Osteocyte (in vitro differentiated cells): ENCODE data around the gene PEX11G. TPM values are rescaled to one million over a fixed set of nuclear protein-coding genes. Genes with fewer than 3 reads are reported as not detected.
"Not testable (repeated sequence)": the region's sequence is repeated elsewhere in the genome, so short reads cannot be mapped to it uniquely, and the experiment has no call there.

Experiments
- DNase-seq: peaks from one replicate; pipeline ENCODE4 v3.0.0; 2021; ENCODE audit warnings: mixed read lengths; ENCODE audit not compliant: unreplicated experiment; ENCODE audit errors: extremely low spot score
- H3K27ac Mint-ChIP-seq: one replicate; pipeline ENCODE4 v1.8.0; 2021; ENCODE audit warnings: mild to moderate bottlenecking, mixed read lengths; ENCODE audit not compliant: unreplicated experiment
- H3K27me3 Mint-ChIP-seq: one replicate; pipeline ENCODE4 v1.8.0; 2021; ENCODE audit warnings: mixed read lengths; ENCODE audit not compliant: unreplicated experiment
- H3K36me3 Mint-ChIP-seq: one replicate; pipeline ENCODE4 v1.8.0; 2021; ENCODE audit warnings: mixed read lengths; ENCODE audit not compliant: unreplicated experiment
- H3K4me1 Mint-ChIP-seq: one replicate; pipeline ENCODE4 v1.8.0; 2021; ENCODE audit warnings: mixed read lengths; ENCODE audit not compliant: unreplicated experiment
- H3K4me3 Mint-ChIP-seq: one replicate; pipeline ENCODE4 v1.8.0; 2021; ENCODE audit warnings: mild to moderate bottlenecking, moderate library complexity, mixed read lengths; ENCODE audit not compliant: unreplicated experiment
- H3K9me3 Mint-ChIP-seq: one replicate; pipeline ENCODE4 v1.8.0; 2021; ENCODE audit warnings: mixed read lengths; ENCODE audit not compliant: unreplicated experiment
- CTCF ChIP-seq: fragments of 200-600 bp; sonication (generic); IDR thresholded peaks from 2 replicates; pipeline ENCODE4 v1.5.0; 2021; ENCODE audit warnings: antibody characterized with exemption, mild to moderate bottlenecking, moderate library complexity
- total RNA-seq: library from RNA; stranded (reverse); gene quantifications from 2 replicates; pipeline ENCODE4 v1.2.1, GENCODE V29; 2021

Gene PEX11G
- total RNA-seq, 1 donor from 2014 or later: 2.1 TPM

GRCh38 chr19:7440188-7440975, 48.5 kb downstream of the PEX11G start:
- no peak for DNase-seq
- no peak overlapping the region for H3K27ac Mint-ChIP-seq
- TF ChIP-seq CTCF: no peak
- no peak overlapping the region for H3K4me3 Mint-ChIP-seq
- H3K9me3 Mint-ChIP-seq: no peaks in the 10 kb centered on the region
- no peaks in the 10 kb centered on the region for H3K27me3 Mint-ChIP-seq
- H3K36me3 Mint-ChIP-seq: peaks cover 26% of the 10 kb centered on the region
- peaks cover 6% of the 10 kb centered on the region for H3K4me1 Mint-ChIP-seq

- TF ChIP-seq CTCF: no peak
- no peaks in the 10 kb centered on the region for H3K9me3 Mint-ChIP-seq
- DNase-seq: no peak
- H3K36me3 Mint-ChIP-seq: no peaks in the 10 kb centered on the region
- no peak overlapping the region for H3K27ac Mint-ChIP-seq
- H3K4me3 Mint-ChIP-seq: no peak overlapping the region
- no peaks in the 10 kb centered on the region for H3K4me1 Mint-ChIP-seq
- H3K27me3 Mint-ChIP-seq: no peaks in the 10 kb centered on the region
Observed at GRCh38 chr19:7435586-7435985, 53.2 kb downstream of the PEX11G start.

GRCh38 chr19:7434391-7434790, 54.4 kb downstream of the PEX11G start:
- Mint-ChIP-seq H3K4me1 (no peaks in the 10 kb centered on the region), H3K9me3 (no peaks in the 10 kb centered on the region), H3K27ac (no peak overlapping the region), H3K36me3 (no peaks in the 10 kb centered on the region), H3K4me3 (no peak overlapping the region), H3K27me3 (no peaks in the 10 kb centered on the region)
- no peak for TF ChIP-seq CTCF
- no peak for DNase-seq

GRCh38 chr19:7433456-7433855, 55.4 kb downstream of the PEX11G start:
- H3K4me3 Mint-ChIP-seq, H3K27ac Mint-ChIP-seq, H3K27me3 Mint-ChIP-seq, H3K9me3 Mint-ChIP-seq, H3K4me1 Mint-ChIP-seq, H3K36me3 Mint-ChIP-seq, DNase-seq: not testable (repeated sequence)

GRCh38 chr19:7429638-7430282, 59.1 kb downstream of the PEX11G start:
- peaks cover 3% of the 10 kb centered on the region for H3K4me1 Mint-ChIP-seq
- H3K4me3 Mint-ChIP-seq: no peak overlapping the region
- no peak for TF ChIP-seq CTCF
- no peaks in the 10 kb centered on the region for H3K27me3 Mint-ChIP-seq
- no peak for DNase-seq
- no peak overlapping the region for H3K27ac Mint-ChIP-seq
- H3K36me3 Mint-ChIP-seq: no peaks in the 10 kb centered on the region
- H3K9me3 Mint-ChIP-seq: no peaks in the 10 kb centered on the region
